IMR-90 (cell line): ENCODE measurements around the gene BBS7. TPM values are rescaled to one million over a fixed set of nuclear protein-coding genes. Genes with fewer than 3 reads are reported as not detected.

Experiments used
- ATAC-seq: fragments of 200-7000 bp; cut with Tn5 transposase; 2 replicates; pipeline ENCODE4 v1.9.1; 2020; ENCODE audit warnings: low read depth, mild to moderate bottlenecking, moderate library complexity
- BruUV-seq: library from RNA; stranded (reverse); fragments of 400-500 nt; replicated peaks from 2 replicates; lab custom pipeline; 2021; lab: Mats Ljungman, UMichigan
- CTCF ChIA-PET: fragments of 300-600 bp; formaldehyde crosslinking; extraction: SDS; loops from one replicate; lab custom pipeline; 2021; ENCODE audit warnings: antibody characterized with exemption; lab: Yijun Ruan, JAX
- POLR2A ChIA-PET: fragments of 300-600 bp; sonication (Branson Sonifier 250); formaldehyde crosslinking; loops from one replicate; lab custom pipeline; 2022; ENCODE audit warnings: antibody characterized with exemption; ENCODE audit not compliant: unreplicated experiment; lab: Charles Lee
- DNase-seq: peaks from one replicate; pipeline ENCODE4 v3.0.0; 2013
- H2AFZ ChIP-seq: replicated peaks from 2 replicates; pipeline ENCODE3; 2013; ENCODE audit warnings: low read length, mild to moderate bottlenecking; ENCODE audit not compliant: poor library complexity
- H2AK5ac ChIP-seq: 2 replicates; pipeline ENCODE4 v1.6.1; 2013; ENCODE audit warnings: low read depth, low read length, inconsistent platforms
- H2AK9ac ChIP-seq: replicated peaks from 2 replicates; pipeline ENCODE3; 2013; ENCODE audit warnings: mild to moderate bottlenecking, low read depth, low read length, moderate library complexity; ENCODE audit not compliant: poor library complexity
- H2BK120ac ChIP-seq: 2 replicates; pipeline ENCODE4 v1.6.1; 2013; ENCODE audit warnings: low read depth, low read length, inconsistent platforms
- H2BK15ac ChIP-seq: 3 replicates; pipeline ENCODE4 v1.6.1; 2013; ENCODE audit warnings: low read depth, low read length, inconsistent platforms
- H2BK20ac ChIP-seq: 2 replicates; pipeline ENCODE4 v1.6.1; 2013; ENCODE audit warnings: low read depth, mild to moderate bottlenecking, inconsistent platforms, low read length, moderate library complexity
- H2BK5ac ChIP-seq: 2 replicates; pipeline ENCODE4 v1.6.1; 2013; ENCODE audit warnings: mild to moderate bottlenecking, low read depth, low read length, inconsistent platforms; ENCODE audit not compliant: poor library complexity, severe bottlenecking
- H3K14ac ChIP-seq: replicated peaks from 2 replicates; pipeline ENCODE4 v1.6.1; 2013; ENCODE audit warnings: low read depth, low read length, inconsistent platforms
- H3K18ac ChIP-seq: 2 replicates; pipeline ENCODE4 v1.6.1; 2013; ENCODE audit warnings: low read depth, low read length, control low read depth
- H3K23ac ChIP-seq: 2 replicates; pipeline ENCODE4 v1.6.1; 2013; ENCODE audit warnings: low read depth, low read length, inconsistent platforms
- H3K27ac ChIP-seq: 2 replicates; pipeline ENCODE4 v1.5.1; 2013; ENCODE audit warnings: mild to moderate bottlenecking, control low read depth, low read length; ENCODE audit not compliant: insufficient read depth
- H3K27me3 ChIP-seq: 2 replicates; pipeline ENCODE4 v1.6.1; 2013; ENCODE audit warnings: low read length; ENCODE audit not compliant: control insufficient read depth, insufficient read depth
- H3K36me3 ChIP-seq: 2 replicates; pipeline ENCODE4 v1.6.1; 2013; ENCODE audit warnings: low read length, mixed read lengths; ENCODE audit not compliant: control insufficient read depth, insufficient read depth
- H3K4ac ChIP-seq: 2 replicates; pipeline ENCODE4 v1.6.1; 2013; ENCODE audit warnings: low read depth, low read length, inconsistent platforms
- H3K4me1 ChIP-seq: 2 replicates; pipeline ENCODE4 v1.6.1; 2013; ENCODE audit warnings: low read length, mixed read lengths; ENCODE audit not compliant: control insufficient read depth, insufficient read depth
- H3K4me2 ChIP-seq: 2 replicates; pipeline ENCODE4 v1.6.1; 2013; ENCODE audit warnings: low read depth, mild to moderate bottlenecking, control low read depth, low read length, moderate library complexity
- H3K4me3 ChIP-seq: 2 replicates; pipeline ENCODE4 v1.5.1; 2013; ENCODE audit warnings: low read depth, mild to moderate bottlenecking, control low read depth, low read length, moderate library complexity; ENCODE audit not compliant: insufficient read depth
- H3K56ac ChIP-seq: 2 replicates; pipeline ENCODE4 v1.6.1; 2013; ENCODE audit warnings: low read length, inconsistent platforms; ENCODE audit not compliant: insufficient read depth; ENCODE audit errors: extremely low read depth
- H3K79me1 ChIP-seq, 2 experiments: 2 replicates each; pipeline ENCODE4 v1.6.1; 2013; ENCODE audit warnings: low read length in 2 of 2, inconsistent platforms in 1 of 2, low read depth in 1 of 2
- H3K9ac ChIP-seq: 2 replicates; pipeline ENCODE4 v1.6.1; 2013; ENCODE audit warnings: low read depth, low read length, control low read depth
- H3K9me1 ChIP-seq: 2 replicates; pipeline ENCODE4 v1.6.1; 2013; ENCODE audit warnings: low read length, inconsistent platforms; ENCODE audit not compliant: insufficient read depth
- H3K9me3 ChIP-seq: 2 replicates; pipeline ENCODE4 v1.6.1; 2013; ENCODE audit warnings: low read length; ENCODE audit not compliant: control insufficient read depth, insufficient read depth
- H4K20me1 ChIP-seq: 2 replicates; pipeline ENCODE4 v1.6.1; 2013; ENCODE audit warnings: low read length, inconsistent platforms; ENCODE audit not compliant: insufficient read depth
- H4K5ac ChIP-seq: 2 replicates; pipeline ENCODE4 v1.6.1; 2013; ENCODE audit warnings: mild to moderate bottlenecking, low read depth, low read length, control low read depth
- H4K8ac ChIP-seq, 2 experiments: 2 replicates each; pipeline ENCODE4 v1.6.1; 2013; ENCODE audit warnings: low read depth in 2 of 2, low read length in 2 of 2, control low read depth in 1 of 2, inconsistent platforms in 1 of 2
- H4K91ac ChIP-seq: 2 replicates; pipeline ENCODE4 v1.6.1; 2013; ENCODE audit warnings: low read depth, low read length, inconsistent platforms; ENCODE audit not compliant: insufficient read depth
- MAZ ChIP-seq: IDR thresholded peaks from 2 replicates; pipeline ENCODE4 v1.6.1; 2012; ENCODE audit warnings: low read depth, mild to moderate bottlenecking, low read length, improper control_type of control experiment, moderate library complexity, borderline replicate concordance
- WGBS, 2 experiments: methylation state at CpG; one replicate each; pipeline versions ENCODE4 v1.1.5 to v1.1.7; 2013; ENCODE audit warnings: missing lambda C conversion rate in 2 of 2; ENCODE audit not compliant: insufficient read length in 1 of 2; ENCODE audit errors: extremely low coverage in 2 of 2; 5-methylcytosine and 5-hydroxymethylcytosine counted together
- dilution Hi-C: fragments of 300-500 bp; cut with HindIII; formaldehyde crosslinking; loops from one replicate; pipeline ENCODE4 v1.14.3; 2018; ENCODE audit warnings: low sequenced_read_pairs; ENCODE audit not compliant: unreplicated experiment
- in situ Hi-C: fragments of 300-500 bp; cut with MboI; formaldehyde crosslinking; loops from 3 replicates; pipeline ENCODE4 v1.14.3; 2019; ENCODE audit warnings: low sequenced_read_pairs, inconsistent platforms, mixed read lengths
- intact Hi-C: fragments of 100-400 bp; cut with micrococcal nuclease; formaldehyde crosslinking; loops from 2 replicates; pipeline ENCODE4 v1.10.0; 2022
- polyA plus RNA-seq, 3 experiments: library from polyadenylated mRNA; depleted of rRNA; stranded (reverse); fragments of >200 nt; gene quantifications; 2 replicates each; pipeline ENCODE4 v1.2.3, GENCODE V29; 2012; ENCODE audit warnings: low replicate concordance in 1 of 3
- total RNA-seq: library from RNA; depleted of rRNA; stranded (reverse); fragments of >200 nt; gene quantifications from 2 replicates; pipeline ENCODE4 v1.2.3, GENCODE V29; 2012

Gene BBS7
- total and polyA plus RNA-seq, 2 of the 4 experiments (the other 2 are of a cell fraction) = 23.0 to 32.3 TPM

GRCh38 chr4:121913667-121914066, 43.4 kb upstream of the BBS7 start:
- no TSS peak for BruUV-seq
- no peaks in the 10 kb centered on the region for H3K9me3 ChIP-seq
- no peak overlapping the region for H2BK120ac ChIP-seq
- no peaks in the 10 kb centered on the region for H3K9me1 ChIP-seq
- no peaks in the 10 kb centered on the region for H3K4me1 ChIP-seq
- H2AK9ac ChIP-seq = no peak overlapping the region
- no peak overlapping the region for H2AFZ ChIP-seq
- POLR2A ChIA-PET = no interaction called here
- H3K18ac ChIP-seq = no peak overlapping the region
- ATAC-seq (peak; percentile 42), DNase-seq (peak; percentile 24)
- no peak overlapping the region for H3K9ac ChIP-seq
- H3K27me3 ChIP-seq = no peaks in the 10 kb centered on the region
- no peak overlapping the region for H2BK5ac ChIP-seq
- H2BK15ac ChIP-seq = no peak overlapping the region
- TF ChIP-seq MAZ = no peak
- no peaks in the 10 kb centered on the region for H3K79me1 ChIP-seq
- H3K27ac ChIP-seq = no peak overlapping the region
- no CpG with 5 or more reads among the region's 2 CpGs for WGBS, 2 experiments
- dilution Hi-C loops (no loop called here), in situ Hi-C loops (loop anchor here (25.0 kb wide), 2 partner anchors 674 to 799 kb away; no protein-coding TSS in a partner anchor), intact Hi-C loops (no loop called here)
- H4K8ac ChIP-seq = no peak overlapping the region
- no peaks in the 10 kb centered on the region for H4K20me1 ChIP-seq
- H3K14ac ChIP-seq = no peak overlapping the region
- no peak overlapping the region for H2AK5ac ChIP-seq
- no peak overlapping the region for H3K4me3 ChIP-seq
- H3K4ac ChIP-seq = no peak overlapping the region
- no peak overlapping the region for H3K4me2 ChIP-seq
- no peak overlapping the region for H3K23ac ChIP-seq
- H4K91ac ChIP-seq = no peak overlapping the region
- no peak overlapping the region for H3K56ac ChIP-seq
- H4K5ac ChIP-seq = no peak overlapping the region
- H3K36me3 ChIP-seq = no peaks in the 10 kb centered on the region
- CTCF ChIA-PET = interaction anchor here (0.5 kb wide), 1 partner anchor 246 kb away, joined by 3 read pairs; no protein-coding TSS in a partner anchor
- H2BK20ac ChIP-seq = no peak overlapping the region
